Measurements from ENCODE around the gene ZNF556.

GRCh38 chr19:2827022-2827421 lies 40.1 kb upstream of the ZNF556 start:
- TF ChIP-seq CTCF (IDR thresholded peaks at IDR 0.05 in 2 of 3, conservative IDR thresholded peaks at IDR 0.05 in 1 of 3; ENCODE audit: borderline replicate concordance in 1 of 3, insufficient read depth in 1 of 3, low read depth in 2 of 3, low read length in 2 of 3) (no peak), EZH2 (IDR thresholded peaks at IDR 0.05) (no peak), POLR2A (IDR thresholded peaks at IDR 0.05; ENCODE audit: borderline replicate concordance, extremely low read depth, insufficient read depth, insufficient read length) (no peak), REST (IDR thresholded peaks at IDR 0.05; ENCODE audit: low read depth) (no peak), CEBPB (IDR thresholded peaks at IDR 0.05; ENCODE audit: low read depth) (no peak), POLR2AphosphoS5 (IDR thresholded peaks at IDR 0.05; ENCODE audit: low read depth, low read length) (no peak), EGR1 (IDR thresholded peaks at IDR 0.05; ENCODE audit: low read depth) (no peak), JUND (IDR thresholded peaks at IDR 0.05) (no peak), SP1 (IDR thresholded peaks at IDR 0.05; ENCODE audit: low read depth) (no peak), ATF3 (IDR thresholded peaks at IDR 0.05) (no peak), TCF7L2 (IDR thresholded peaks at IDR 0.05; ENCODE audit: borderline replicate concordance, extremely low read depth, insufficient read depth, insufficient read length) (no peak), FOSL1 (IDR thresholded peaks at IDR 0.05; ENCODE audit: low read depth) (no peak), SRF (IDR thresholded peaks at IDR 0.05; ENCODE audit: low read depth) (no peak)

All from HCT116 (cell line).